ENCODE results near the gene PDZRN3. TPM values are rescaled to one million over a fixed set of nuclear protein-coding genes. Genes with fewer than 3 reads are reported as not detected.

PDZRN3 gene
- total RNA-seq, 1 donor from 2014 or later: 37.9 TPM

DNA sequence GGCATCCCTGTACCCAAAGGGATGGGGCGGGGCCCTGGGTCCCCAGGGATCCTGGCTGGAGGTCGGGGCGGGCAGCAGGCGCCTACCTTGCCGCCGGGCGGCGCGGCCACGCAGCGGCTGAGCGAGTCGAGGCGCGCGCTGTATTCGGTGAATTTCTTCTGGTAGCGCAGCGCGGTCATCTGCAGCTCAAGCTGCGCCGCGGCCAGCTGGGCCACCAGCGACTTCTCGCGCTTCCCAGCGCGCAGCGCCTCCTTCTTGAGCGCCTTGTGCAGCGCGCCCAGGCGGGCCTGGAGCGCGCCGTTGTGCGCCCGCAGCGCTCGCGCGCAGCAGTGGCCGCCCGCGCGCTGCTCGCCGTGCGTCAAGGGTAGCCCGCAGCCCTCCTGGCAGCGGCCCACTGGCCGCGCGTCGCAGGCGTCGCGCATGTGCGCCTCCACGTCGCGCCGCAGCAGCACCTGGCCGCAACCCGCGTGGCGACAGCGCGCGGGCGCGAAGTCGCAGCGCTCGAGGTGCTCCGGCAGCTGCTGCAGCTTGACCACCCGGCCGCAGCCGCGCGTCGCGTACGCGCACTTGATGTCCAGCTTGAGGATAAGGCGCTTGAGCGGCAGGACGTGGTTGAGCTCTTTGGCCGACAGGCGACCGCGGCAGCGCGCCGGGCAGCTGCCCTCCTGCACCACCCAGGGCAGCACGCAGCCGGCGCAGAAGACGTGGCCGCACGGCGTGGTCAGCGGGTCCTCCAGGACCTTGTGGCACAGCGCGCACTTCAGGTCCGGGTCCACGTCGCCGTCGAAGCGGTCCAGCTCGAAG lies 522 bp downstream of the PDZRN3 start:
- intact Hi-C loops (cut with DNase I): no loop called here
- DNase-seq (ENCODE audit: low spot score) (peak; percentile 63), ATAC-seq (peak; percentile 19)

DNA sequence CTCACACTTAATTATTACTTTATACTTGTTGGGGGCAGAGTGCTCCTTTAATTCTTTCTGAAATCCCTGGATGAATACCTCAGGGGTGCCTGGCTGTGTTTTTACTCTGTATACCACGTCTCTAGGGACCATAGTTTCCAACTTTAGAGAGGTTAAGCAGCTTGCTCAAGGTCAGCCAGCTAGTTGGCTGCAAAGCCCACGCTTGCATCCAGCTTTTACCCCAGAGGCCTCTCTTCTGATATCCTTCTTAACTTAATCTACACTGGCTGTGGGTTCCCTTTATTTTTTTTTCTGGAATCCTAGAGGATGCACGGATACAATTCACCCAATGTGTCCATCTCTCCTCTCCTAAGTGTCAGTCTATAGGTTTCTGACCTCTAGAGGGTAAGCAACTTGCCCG lies 1.4 kb downstream of the PDZRN3 start:
- DNase-seq (ENCODE audit: low spot score) (no peak), ATAC-seq (peak; percentile 9)
- intact Hi-C loops (cut with DNase I): no loop called here

DNA sequence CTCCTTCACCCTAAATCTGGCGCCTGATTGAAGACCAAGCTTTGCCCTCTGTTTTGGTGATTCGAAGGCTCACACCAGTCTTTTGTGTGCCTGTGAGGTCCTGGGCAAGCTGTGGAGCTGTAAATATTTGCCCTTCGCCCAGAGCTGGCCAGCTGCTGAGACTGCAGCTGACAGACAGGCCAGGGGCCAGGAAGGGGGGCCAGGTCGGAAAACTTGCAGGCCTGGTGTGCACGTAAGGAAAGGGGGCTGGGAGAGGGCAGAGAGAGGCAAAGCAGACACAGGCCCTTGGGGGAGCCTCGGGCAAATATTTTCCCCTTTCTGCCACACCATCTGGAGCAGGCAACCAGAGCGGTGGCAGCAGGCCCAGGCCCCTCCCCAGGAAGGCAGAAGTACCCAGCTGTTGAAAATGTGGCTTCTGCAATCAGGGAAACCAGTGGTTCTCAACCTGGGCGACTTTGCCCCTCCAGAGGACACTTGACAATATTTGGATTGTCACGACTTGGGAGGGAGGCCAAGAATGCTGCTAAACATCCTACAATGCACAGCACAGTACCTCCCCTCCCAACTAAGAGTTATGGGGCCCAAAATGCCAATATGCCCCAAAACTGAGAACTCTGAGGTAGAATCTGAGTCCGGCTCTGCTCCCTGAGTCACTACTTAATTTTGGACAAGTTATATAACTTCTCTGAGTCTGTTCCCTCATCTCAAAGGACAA lies 2.5 kb downstream of the PDZRN3 start:
- peak; percentile 41 for ATAC-seq
- peak; percentile 56 for DNase-seq (ENCODE audit: low spot score)
- intact Hi-C loops (cut with DNase I): no loop called here

DNA sequence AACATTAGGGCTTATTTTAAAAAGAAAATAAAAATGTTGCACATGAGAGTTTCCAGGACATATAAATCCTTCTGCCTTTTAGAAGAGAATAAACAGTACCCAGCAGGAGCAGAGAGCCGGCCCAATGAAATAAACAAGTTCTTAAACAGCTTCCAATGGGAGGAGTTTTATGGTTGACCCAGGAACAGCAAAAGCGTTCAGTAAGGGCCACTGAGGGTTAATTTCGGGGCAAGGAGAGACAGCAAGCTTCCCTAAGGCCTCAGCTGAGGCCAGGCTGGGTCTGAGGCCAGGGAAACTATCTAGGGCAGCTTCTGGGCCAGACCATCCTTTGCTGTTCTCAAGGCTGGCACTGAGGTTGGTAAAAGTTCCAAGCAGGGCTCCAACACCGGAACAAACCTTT lies 3.4 kb downstream of the PDZRN3 start:
- ATAC-seq: no peak
- intact Hi-C loops (cut with DNase I): no loop called here
- no peak for DNase-seq (ENCODE audit: low spot score)

DNA sequence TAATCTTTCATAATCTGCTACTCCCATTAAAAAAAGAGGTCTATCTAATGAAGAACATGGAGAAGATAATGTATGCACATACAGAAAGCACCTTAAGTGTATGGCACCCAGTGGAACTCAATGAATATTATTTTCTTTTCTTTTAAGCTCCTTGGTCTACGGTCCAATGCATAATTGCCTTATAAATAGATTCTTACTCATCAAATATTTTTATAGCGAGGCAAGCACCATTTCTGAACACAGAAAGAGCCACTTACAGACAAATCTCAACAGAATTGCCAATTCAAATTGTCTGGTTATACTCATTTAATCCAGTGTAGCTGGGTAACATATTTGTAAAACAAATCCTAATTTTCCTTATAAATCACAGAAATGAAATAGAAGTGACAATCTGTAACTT lies 6.3 kb downstream of the PDZRN3 start:
- no peak for ATAC-seq
- intact Hi-C loops (cut with DNase I): no loop called here

DNA sequence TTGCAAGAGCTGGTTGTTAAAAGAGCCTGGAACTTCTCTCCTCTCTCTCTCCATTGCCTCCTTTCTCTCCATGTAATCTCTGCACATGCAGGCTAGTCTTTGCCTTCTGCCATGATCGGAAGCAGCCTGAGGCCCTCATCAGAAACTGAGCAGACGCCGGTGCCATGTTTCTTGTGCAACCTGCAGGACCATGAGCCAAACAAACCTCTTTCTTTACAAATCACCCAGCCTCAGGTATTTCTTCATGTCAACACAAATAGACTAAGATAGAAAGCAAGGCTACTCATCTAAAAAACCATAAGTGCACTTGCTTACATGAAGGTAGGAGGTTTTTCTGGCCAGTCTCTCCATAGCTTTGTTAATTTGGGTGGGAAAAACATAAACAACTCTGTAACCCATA lies 8.7 kb downstream of the PDZRN3 start:
- ATAC-seq (no peak), DNase-seq (ENCODE audit: low spot score) (no peak)
- intact Hi-C loops (cut with DNase I): no loop called here

More for the DNA sequence above, 6.3 kb downstream of the PDZRN3 start:
- no peak for DNase-seq (ENCODE audit: low spot score)

DNA sequence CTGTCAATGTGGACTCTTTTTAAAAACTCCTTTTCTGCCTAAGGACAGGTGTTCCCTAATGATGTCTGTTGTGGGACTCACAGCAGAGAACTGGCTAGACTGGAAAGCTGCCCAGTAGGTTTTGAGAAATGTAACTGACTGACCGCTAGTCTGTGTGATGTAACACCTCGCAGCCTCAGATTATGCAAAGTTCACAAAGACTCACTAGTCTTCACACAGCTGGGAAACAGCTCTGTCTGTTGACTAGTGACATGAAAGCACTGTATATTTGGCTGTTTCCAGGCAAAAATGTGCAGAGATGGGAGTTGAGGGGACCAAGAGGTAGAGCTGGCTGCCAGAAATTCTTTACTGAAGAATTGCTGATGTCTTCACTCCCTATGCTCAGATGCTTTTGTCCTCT lies 10.3 kb downstream of the PDZRN3 start:
- intact Hi-C loops (cut with DNase I): no loop called here
- ATAC-seq: peak; percentile 91
- DNase-seq (ENCODE audit: low spot score): no peak

DNA sequence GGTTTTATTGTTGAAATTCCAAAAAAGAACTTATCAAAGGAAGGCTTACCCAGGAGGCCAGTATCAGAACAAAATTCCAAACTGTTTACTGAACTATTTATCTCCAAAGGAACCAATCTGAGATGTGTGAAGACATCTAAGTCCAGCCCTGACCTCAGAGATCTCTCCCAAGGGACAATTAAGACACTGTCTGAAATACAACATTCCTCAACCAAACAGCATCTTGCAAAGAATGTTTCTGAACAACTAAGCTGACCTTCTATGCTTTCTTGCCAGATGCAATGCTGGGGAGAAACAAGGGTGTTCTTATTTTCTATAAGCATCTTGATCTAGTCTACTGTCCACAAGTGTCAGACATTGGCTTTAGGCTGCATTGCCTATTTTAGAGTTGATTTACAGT lies 13.6 kb downstream of the PDZRN3 start:
- peak; percentile 41 for ATAC-seq
- intact Hi-C loops (cut with DNase I): no loop called here
- DNase-seq (ENCODE audit: low spot score): no peak

DNA sequence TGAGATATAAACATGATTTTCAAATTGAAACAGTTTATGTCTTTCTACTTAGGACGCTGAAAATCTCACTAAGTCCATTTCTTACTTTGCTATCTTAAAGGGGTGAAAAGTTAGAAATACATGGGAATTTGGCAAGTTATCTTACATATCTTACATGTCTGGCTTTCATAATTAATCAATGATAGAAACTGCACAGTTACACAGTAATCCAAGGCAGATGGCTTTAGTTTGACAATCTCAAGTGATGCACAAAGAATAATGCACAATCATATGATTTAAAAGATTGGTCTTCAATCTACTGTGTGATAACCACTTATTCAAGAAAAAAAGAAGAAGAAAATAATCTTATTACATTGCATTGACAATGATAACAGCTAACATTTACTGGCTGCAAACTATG lies 14.2 kb downstream of the PDZRN3 start:
- intact Hi-C loops (cut with DNase I): no loop called here
- ATAC-seq (no peak), DNase-seq (ENCODE audit: low spot score) (no peak)

DNA sequence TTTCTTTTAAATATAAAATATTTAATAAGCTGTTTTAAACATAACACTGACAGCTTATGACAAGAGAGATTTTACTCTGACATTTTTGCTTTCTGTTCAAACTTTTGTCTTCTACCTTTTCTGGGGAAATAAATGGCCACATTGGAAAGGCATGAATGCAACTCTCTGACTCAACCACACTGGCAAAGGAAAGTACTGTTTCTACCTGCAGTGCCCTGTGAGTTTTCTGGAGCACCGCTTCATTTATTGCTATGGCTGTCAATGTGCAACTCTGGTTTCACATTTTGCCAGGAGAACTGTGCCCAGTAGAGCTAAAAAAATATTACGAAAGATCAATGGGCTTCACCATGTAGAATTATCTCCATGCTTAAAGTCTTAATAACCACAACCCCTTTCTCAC lies 15.1 kb downstream of the PDZRN3 start:
- no peak for ATAC-seq
- intact Hi-C loops (cut with DNase I): no loop called here
- DNase-seq (ENCODE audit: low spot score): no peak

DNA sequence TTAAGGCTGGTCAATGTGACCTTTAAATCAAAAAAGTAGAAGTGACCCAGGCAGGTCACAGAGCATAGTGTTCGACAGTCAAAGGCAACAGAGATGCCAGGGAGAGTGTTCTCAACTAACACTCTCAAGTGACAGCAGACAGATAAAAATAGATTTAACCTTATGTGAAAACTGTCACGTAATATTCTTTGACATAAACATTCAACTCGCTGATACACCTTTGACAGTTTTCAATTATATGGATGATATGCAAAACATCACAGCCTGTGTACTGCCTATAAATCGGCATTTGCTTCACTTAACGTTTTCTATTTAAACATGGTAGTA lies 15.5 kb downstream of the PDZRN3 start:
- ATAC-seq (peak; percentile 15), DNase-seq (ENCODE audit: low spot score) (no peak)
- intact Hi-C loops (cut with DNase I): no loop called here

DNA sequence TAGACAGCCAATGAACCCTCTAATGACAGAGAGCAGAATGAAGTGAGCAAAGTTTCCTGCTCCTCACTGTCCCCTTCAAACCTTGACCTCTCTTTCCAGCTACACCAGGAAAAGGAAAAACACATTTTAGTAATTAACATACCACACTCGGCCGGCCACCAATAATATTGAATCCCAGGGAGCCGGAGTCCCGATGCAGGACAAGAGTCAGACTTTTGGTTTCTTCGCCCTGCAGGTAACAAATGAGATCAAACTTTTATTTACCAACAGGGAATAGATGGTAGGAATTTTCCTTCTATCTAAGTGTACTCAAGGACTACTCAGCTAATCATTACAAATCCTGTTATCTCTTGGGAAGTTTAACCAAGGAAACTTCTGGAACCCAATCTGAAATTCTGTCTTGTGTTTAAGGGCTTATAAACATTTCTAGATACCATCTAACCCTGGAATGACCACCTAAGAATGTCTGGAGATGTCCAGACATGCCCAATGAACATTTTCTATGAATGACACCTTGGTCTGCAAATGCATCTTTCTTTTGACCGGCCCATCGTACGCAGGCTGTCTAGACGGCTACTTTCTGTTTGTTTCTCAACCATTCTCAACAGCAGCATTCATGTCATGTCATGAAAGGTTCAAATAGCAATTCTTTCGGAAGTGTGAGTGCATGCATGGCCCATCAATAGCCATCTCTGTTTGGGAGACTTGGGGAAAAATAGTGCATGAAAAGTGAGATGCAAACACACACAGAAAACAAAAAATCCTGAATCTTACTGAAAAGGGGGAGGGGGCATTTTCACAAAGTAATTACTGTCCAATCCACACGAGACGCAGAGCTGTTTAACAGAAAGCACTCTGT lies 16.1 kb downstream of the PDZRN3 start:
- DNase-seq (ENCODE audit: low spot score) (no peak), ATAC-seq (no peak)
- intact Hi-C loops (cut with DNase I): no loop called here

DNA sequence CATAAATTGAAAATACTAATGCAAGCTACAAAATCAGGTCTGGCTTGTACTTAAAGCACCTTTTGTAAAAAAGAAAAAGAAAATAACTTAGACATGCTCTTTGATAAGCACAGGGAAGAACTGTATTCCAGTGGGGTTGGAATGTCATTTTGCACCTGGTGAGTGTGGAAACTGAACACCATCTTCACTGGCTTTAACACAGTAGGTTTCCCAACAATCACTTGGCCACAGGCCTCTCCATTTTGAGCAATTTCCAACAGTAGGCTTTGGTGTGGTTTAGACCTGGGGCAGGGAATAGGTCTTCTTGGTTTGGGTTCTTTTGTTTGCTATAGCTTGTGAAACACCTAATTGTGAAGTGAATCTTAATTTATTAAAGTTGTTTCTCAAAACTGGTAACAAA lies 18.9 kb downstream of the PDZRN3 start:
- intact Hi-C loops (cut with DNase I): no loop called here
- ATAC-seq (peak; percentile 31), DNase-seq (ENCODE audit: low spot score) (no peak)

DNA sequence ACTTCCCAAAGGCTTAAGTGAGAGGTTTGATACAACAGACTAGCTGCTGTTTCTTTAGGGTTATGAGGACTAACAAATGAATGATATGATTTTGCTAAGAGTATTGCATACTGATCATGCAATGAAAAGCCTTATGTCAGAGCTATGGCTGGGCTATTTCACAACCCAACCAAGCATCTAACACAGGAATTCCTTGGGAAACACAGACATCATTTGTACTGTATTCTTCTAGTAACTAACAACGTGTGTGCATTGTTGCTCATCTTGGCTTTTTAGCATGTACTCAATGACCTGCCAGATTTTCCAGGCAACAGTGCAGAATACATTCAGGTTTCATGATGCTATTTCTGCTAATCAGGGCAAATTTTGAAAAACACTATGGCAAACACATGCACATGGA lies 19.3 kb downstream of the PDZRN3 start:
- ATAC-seq (peak; percentile 82), DNase-seq (ENCODE audit: low spot score) (no peak)
- intact Hi-C loops (cut with DNase I): no loop called here

DNA sequence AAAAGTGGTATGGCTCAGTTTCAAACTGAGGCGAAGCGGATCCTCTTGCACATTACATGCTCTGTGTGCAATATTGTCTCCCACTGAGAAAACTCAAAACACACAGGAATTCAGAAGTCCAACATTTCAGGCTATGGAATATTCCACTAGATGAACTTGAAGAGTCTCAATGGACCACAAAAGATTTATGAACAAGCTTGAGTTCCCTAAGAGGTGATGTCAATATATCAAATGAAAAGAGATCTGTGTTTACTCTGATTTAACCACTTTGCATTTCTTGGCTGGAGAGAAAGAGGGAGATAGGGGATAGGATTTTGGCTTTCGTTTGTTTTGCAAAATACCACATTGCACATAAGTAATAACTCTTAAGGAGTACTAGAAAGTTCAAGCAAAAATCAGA lies 20.3 kb downstream of the PDZRN3 start:
- DNase-seq (ENCODE audit: low spot score): no peak
- intact Hi-C loops (cut with DNase I): no loop called here
- ATAC-seq: no peak

DNA sequence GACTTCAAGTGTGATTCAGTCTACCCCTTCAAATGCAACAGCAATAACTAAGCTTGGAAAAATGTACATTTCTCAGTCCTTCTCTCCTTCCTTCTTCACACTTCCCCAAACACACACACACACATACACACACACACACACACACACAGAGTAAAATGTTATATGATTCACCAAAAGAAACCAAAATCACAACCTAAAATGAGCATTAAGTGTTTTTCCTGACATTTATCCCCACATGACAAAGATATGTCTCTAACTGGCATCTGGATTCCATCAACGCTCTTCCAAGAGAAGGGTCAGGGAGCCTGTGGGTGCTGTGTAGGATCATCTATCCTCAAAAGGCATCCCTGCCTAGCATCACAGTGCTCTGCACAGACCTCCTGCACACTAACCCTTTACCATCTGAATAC lies 21.0 kb downstream of the PDZRN3 start:
- intact Hi-C loops (cut with DNase I): no loop called here
- no peak for DNase-seq (ENCODE audit: low spot score)
- ATAC-seq: no peak

DNA sequence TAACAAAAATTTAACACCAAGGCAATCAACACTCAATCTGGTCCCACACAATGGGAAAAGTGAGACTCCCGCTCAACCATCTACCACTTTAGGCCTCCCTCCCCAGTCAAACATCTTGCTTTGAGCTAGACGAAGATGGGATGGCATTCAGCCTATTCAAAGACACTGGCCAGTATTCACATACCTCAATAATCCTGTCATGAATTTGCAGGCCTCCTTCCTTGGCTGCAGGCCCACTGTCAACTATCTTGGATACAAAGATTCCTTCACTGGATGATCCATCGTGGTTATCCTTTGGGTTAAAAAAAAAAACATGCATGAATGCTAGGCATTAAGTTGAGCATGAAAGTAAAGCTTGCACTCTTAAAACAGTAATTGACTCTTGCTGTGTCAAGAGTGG lies 22.6 kb downstream of the PDZRN3 start:
- no peak for ATAC-seq
- intact Hi-C loops (cut with DNase I): no loop called here
- no peak for DNase-seq (ENCODE audit: low spot score)

DNA sequence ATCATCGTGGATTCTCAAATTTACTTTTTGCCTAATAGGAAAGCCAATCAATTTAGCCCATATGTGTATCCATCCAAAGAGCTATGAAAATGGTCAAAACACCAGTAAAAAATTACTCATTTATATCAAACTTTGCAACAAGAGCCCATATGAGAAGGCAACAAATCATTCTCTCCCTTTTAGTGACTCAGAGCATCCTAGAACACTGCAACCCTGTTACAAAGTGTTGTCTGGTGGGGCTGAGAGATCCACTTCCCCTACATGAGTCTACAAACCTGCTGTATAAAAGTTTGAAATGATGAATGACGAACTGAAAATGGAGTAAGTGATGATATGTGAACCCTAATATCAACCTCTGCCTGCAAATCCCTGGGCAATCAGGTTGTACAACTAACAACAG lies 23.3 kb downstream of the PDZRN3 start:
- no peak for ATAC-seq
- intact Hi-C loops (cut with DNase I): no loop called here
- DNase-seq (ENCODE audit: low spot score): no peak

DNA sequence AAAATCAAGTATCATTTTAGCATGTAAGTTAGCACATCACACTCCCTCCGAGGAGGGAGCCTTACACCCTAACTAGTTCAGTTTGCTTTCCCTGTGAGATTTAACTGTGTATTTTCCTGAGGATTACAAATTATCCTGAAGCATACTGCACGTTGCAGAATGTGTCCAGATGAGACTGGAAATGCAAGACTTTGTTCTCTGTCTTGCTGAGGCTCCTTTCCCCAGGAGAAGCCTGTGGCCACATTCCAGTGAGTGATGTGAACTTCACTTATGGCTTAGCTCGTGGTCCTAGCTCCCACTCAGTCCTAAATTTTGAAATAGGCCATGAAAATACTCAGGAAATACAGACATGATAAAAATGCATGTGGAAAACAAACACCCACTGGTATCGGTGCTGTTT lies 23.7 kb downstream of the PDZRN3 start:
- intact Hi-C loops (cut with DNase I): no loop called here
- ATAC-seq (no peak), DNase-seq (ENCODE audit: low spot score) (no peak)
